GM12878 (cell line): ENCODE data around the gene FERMT3. TPM values are rescaled to one million over a fixed set of nuclear protein-coding genes. Genes with fewer than 3 reads are reported as not detected.
A peak's percentile ranks its signal among the peaks of the same experiment; 100 is the strongest.

Experiments used
- ASH2L ChIP-seq: fragments of 300-600, 200-600 bp; sonication (generic); IDR thresholded peaks from 2 replicates; pipeline ENCODE4 v1.6.1; 2017; ENCODE audit warnings: low read depth, mild to moderate bottlenecking, borderline replicate concordance
- ATF7 ChIP-seq: fragments of 450-650 bp; IDR thresholded peaks from 2 replicates; pipeline ENCODE4 v1.6.1; 2016; ENCODE audit warnings: low read depth, mild to moderate bottlenecking
- CREB1 ChIP-seq: IDR thresholded peaks from 2 replicates; pipeline ENCODE4 v1.6.1; 2012; ENCODE audit warnings: low read depth, mild to moderate bottlenecking, inconsistent platforms
- CUX1 ChIP-seq: IDR thresholded peaks from 2 replicates; pipeline ENCODE4 v1.6.1; 2012; ENCODE audit warnings: improper control_type of control experiment, low read depth, low read length; ENCODE audit not compliant: insufficient replicate concordance
- E4F1 ChIP-seq: fragments of 450-650 bp; IDR thresholded peaks from 2 replicates; pipeline ENCODE4 v1.6.1; 2018; ENCODE audit warnings: borderline replicate concordance, mild to moderate bottlenecking; ENCODE audit not compliant: partially characterized antibody
- EED ChIP-seq: sonication (generic); IDR thresholded peaks from 2 replicates; pipeline ENCODE4 v1.6.1; 2016; ENCODE audit warnings: antibody characterized with exemption, low read depth
- HDAC6 ChIP-seq: fragments of 200-600 bp; sonication (generic); IDR thresholded peaks from one replicate; pipeline ENCODE4 v1.8.0; 2017; ENCODE audit warnings: antibody characterized with exemption; ENCODE audit not compliant: unreplicated experiment
- IKZF1 ChIP-seq: fragments of 450-650 bp; conservative IDR thresholded peaks from 2 replicates; pipeline ENCODE4 v1.6.1; 2017; ENCODE audit warnings: antibody characterized with exemption, mild to moderate bottlenecking
- LARP7 ChIP-seq: fragments of 450-650 bp; IDR thresholded peaks from 2 replicates; pipeline ENCODE4 v1.6.1; 2017; ENCODE audit warnings: mild to moderate bottlenecking
- MEF2A ChIP-seq: IDR thresholded peaks from 2 replicates; pipeline ENCODE4 v1.6.1; 2011; ENCODE audit warnings: low read depth, mild to moderate bottlenecking, low read length, moderate library complexity; ENCODE audit not compliant: insufficient read depth
- MLLT1 ChIP-seq: fragments of 450-650 bp; IDR thresholded peaks from 2 replicates; pipeline ENCODE4 v1.6.1; 2016; ENCODE audit warnings: mild to moderate bottlenecking
- MYC ChIP-seq: IDR thresholded peaks from 2 replicates; pipeline ENCODE4 v1.6.1; 2011; ENCODE audit warnings: mild to moderate bottlenecking, low read length, moderate library complexity, inconsistent platforms; ENCODE audit not compliant: insufficient read depth, insufficient replicate concordance, insufficient read length, severe bottlenecking
- POU2F2 ChIP-seq: IDR thresholded peaks from 3 replicates; pipeline ENCODE4 v1.6.1; 2011; ENCODE audit warnings: low read depth, mild to moderate bottlenecking, low read length, borderline replicate concordance
- SMAD5 ChIP-seq: IDR thresholded peaks from 2 replicates; pipeline ENCODE4 v1.6.1; 2016; ENCODE audit warnings: antibody characterized with exemption, low read depth
- STAT3 ChIP-seq: IDR thresholded peaks from 2 replicates; pipeline ENCODE4 v1.6.1; 2011; ENCODE audit warnings: low read depth, low read length, improper control_type of control experiment
- TAF1 ChIP-seq: IDR thresholded peaks from 2 replicates; pipeline ENCODE4 v1.6.1; 2011; ENCODE audit warnings: mild to moderate bottlenecking, low read depth, low read length, borderline replicate concordance
- TCF12 ChIP-seq: IDR thresholded peaks from 2 replicates; pipeline ENCODE4 v1.6.1; 2011; ENCODE audit warnings: low read depth, mild to moderate bottlenecking, low read length
- TCF7 ChIP-seq: IDR thresholded peaks from 2 replicates; pipeline ENCODE4 v1.6.1; 2014; ENCODE audit warnings: antibody characterized with exemption, borderline replicate concordance
- polyA plus RNA-seq, 11 experiments: library from polyadenylated mRNA; depleted of rRNA in 4 of 11; unstranded in 6 of 11; stranded (reverse) in 5 of 11; fragments of >200 nt; fragmentation: Nextera tagmentation in 4 of 11; fragmentation: Illumina TruSeq in 1 of 11; extraction: Ambion mirVana in 4 of 11; extraction: Trizol in 1 of 11; gene quantifications; 1 replicate in 1 of 11; 2 replicates in 10 of 11; pipeline versions ENCODE4 v1.2.1 to v1.2.3, GENCODE V29; 2011 to 2016; ENCODE audit warnings: inconsistent platforms in 2 of 11, missing spikeins in 2 of 11, low read depth in 1 of 11
- total RNA-seq, 4 experiments: library from RNA; depleted of rRNA in 3 of 4; stranded (reverse); fragments of >200 nt in 3 of 4; fragmentation: Illumina TruSeq in 1 of 4; extraction: Trizol in 1 of 4; gene quantifications; 2 replicates each; pipeline versions ENCODE4 v1.2.1 to v1.2.3, GENCODE V29; 2013 to 2021
- TF ChIP-seq, protein P1 (sequence below): IDR thresholded peaks from 2 replicates; pipeline ENCODE4 v1.6.1; 2011; ENCODE audit warnings: mild to moderate bottlenecking, low read depth, low read length, moderate library complexity; ENCODE audit not compliant: insufficient replicate concordance

Gene FERMT3
- total and polyA plus RNA-seq, 10 of the 15 experiments (the other 5 are each of a cell fraction or from before 2014, with no cell fraction given) = 2.0 to 211 (median 114) TPM

DNA sequence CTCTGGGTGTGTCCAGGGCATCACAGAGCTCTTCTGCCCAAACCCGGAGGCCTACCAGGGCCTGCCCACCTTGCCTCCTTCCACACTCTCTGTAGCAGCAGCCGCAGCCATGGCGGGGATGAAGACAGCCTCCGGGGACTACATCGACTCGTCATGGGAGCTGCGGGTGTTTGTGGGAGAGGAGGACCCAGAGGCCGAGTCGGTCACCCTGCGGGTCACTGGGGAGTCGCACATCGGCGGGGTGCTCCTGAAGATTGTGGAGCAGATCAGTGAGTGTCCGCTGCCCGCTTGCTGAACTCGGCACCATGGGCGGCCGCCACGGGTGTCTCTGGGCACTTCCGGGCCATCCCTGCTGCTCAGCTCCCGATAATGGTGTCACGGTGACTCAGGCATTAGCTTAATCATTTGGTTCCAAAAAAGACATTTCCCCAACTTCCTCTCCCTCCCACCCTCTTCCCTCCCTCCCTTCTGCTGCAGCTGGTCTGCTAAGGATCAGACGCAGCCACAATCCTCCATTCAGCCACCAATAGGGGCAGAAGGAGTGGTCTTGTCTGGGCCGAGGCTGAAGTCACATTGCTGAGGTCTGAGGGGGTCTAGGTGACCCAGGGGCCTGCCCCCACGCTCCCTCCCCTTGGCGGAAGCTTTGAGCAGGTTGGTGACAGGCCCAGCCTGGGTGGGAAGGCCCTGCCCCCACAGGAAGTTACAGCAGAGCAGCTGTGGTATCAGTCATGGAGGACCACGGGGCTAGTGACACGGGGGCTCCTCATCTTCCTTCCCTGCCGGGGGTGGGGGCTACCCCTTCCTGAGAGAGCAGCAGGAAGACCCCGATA, 950 bp downstream of the FERMT3 start (continued):
- TF ChIP-seq E4F1 = peak; percentile 40
- peak; percentile 76; the same call in 1 of the 2 replicates for TF ChIP-seq CREB1
- TF ChIP-seq LARP7 = peak; percentile 16; the same call in 1 of the 2 replicates
- peak; percentile 93 for TF ChIP-seq TCF12
- TF ChIP-seq TAF1 = peak; percentile 90; the same call in 1 of the 2 replicates
- TF ChIP-seq CUX1 = no peak
- TF ChIP-seq ATF7 = peak; percentile 58
- TF ChIP-seq, protein P1, sequence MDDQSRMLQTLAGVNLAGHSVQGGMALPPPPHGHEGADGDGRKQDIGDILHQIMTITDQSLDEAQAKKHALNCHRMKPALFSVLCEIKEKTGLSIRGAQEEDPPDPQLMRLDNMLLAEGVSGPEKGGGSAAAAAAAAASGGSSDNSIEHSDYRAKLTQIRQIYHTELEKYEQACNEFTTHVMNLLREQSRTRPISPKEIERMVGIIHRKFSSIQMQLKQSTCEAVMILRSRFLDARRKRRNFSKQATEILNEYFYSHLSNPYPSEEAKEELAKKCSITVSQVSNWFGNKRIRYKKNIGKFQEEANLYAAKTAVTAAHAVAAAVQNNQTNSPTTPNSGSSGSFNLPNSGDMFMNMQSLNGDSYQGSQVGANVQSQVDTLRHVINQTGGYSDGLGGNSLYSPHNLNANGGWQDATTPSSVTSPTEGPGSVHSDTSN = peak; percentile 76
- peak; percentile 45; the same call in 1 of the 2 replicates for TF ChIP-seq EED
- peak; percentile 70 for TF ChIP-seq SMAD5
- TF ChIP-seq MEF2A = 0 out of 2 replicates have a peak, but pooled peaks have one; percentile 4
- no peak for TF ChIP-seq HDAC6
- no peak for TF ChIP-seq STAT3
- no peak for TF ChIP-seq ASH2L
- peak; percentile 50 for TF ChIP-seq MYC
- TF ChIP-seq MLLT1 = 0 out of 2 replicates have a peak, but pooled peaks have one; percentile 50
- TF ChIP-seq TCF7 = no peak
- peak; percentile 67 for TF ChIP-seq IKZF1
- TF ChIP-seq POU2F2 = peak; percentile 70
